T follicular helper cell (primary cell): Measurements from ENCODE around the gene GALNT7.

ENCODE experiments used
- DNase-seq: peaks from one replicate; pipeline ENCODE4 v3.0.0-alpha.2; 2020; ENCODE audit warnings: low read depth

GALNT7 gene

GRCh38 chr4:173301518-173302201 lies 133.0 kb downstream of the GALNT7 start:
- no peak for DNase-seq

- no peak for DNase-seq
These were observed 139.2 kb downstream of the GALNT7 start for GRCh38 chr4:173307778-173308177.

- DNase-seq, result no peak
These were observed 142.8 kb downstream of the GALNT7 start for GRCh38 chr4:173311368-173311767.

- no peak for DNase-seq
These were observed 146.1 kb downstream of the GALNT7 start for GRCh38 chr4:173314715-173315114.

- DNase-seq, result no peak
These were observed 147.4 kb downstream of the GALNT7 start for GRCh38 chr4:173316060-173316459.

GRCh38 chr4:173317004-173317403 lies 148.4 kb downstream of the GALNT7 start:
- DNase-seq, result no peak

GRCh38 chr4:173318240-173318639 lies 149.6 kb downstream of the GALNT7 start:
- no peak for DNase-seq

- no peak for DNase-seq
These were observed 150.1 kb downstream of the GALNT7 start for GRCh38 chr4:173318648-173319211.

- DNase-seq, result no peak
These were observed 151.1 kb downstream of the GALNT7 start for GRCh38 chr4:173319696-173320095.

- DNase-seq, result no peak
These were observed 156.6 kb downstream of the GALNT7 start for GRCh38 chr4:173325007-173325736.

- DNase-seq, result no peak
These were observed 159.8 kb downstream of the GALNT7 start for GRCh38 chr4:173328236-173328901.

GRCh38 chr4:173330590-173330989 lies 162.0 kb downstream of the GALNT7 start:
- no peak for DNase-seq

- DNase-seq, result no peak
These were observed 163.4 kb downstream of the GALNT7 start for GRCh38 chr4:173332021-173332487.

GRCh38 chr4:173332963-173333657 lies 164.5 kb downstream of the GALNT7 start:
- DNase-seq, result peak; percentile 8

GRCh38 chr4:173333658-173334084 lies 165.1 kb downstream of the GALNT7 start:
- DNase-seq, result peak; percentile 33

GRCh38 chr4:173334085-173334890 lies 165.7 kb downstream of the GALNT7 start, which contains the start of gene HMGB2:
Gene HMGB2, minus strand, starts transcription at chr4:173334358. Its CDS starts 709 bp downstream, at chr4:173333649.
- peak; percentile 99 for DNase-seq

GRCh38 chr4:173334891-173335752 lies 166.5 kb downstream of the GALNT7 start:
- no peak for DNase-seq

- DNase-seq, result no peak
These were observed 168.9 kb downstream of the GALNT7 start for GRCh38 chr4:173337463-173337862.

- no peak for DNase-seq
These were observed 175.3 kb downstream of the GALNT7 start for GRCh38 chr4:173343832-173344397.
